Vagina (tissue), 2 donors: ENCODE results near the gene ZSCAN10.
"Not testable (repeated sequence)": the region's sequence is repeated elsewhere in the genome, so short reads cannot be mapped to it uniquely, and the experiment has no call there.

Experiments used
- CTCF ChIP-seq, 3 experiments: fragments of 450-650 bp in 2 of 3; fragments of 200-600 bp in 1 of 3; sonication (generic) in 1 of 3; IDR thresholded peaks; one replicate each; pipeline ENCODE4 v1.5.1; 2017 to 2019; ENCODE audit warnings: antibody characterized with exemption in 3 of 3, mild to moderate bottlenecking in 2 of 3, moderate library complexity in 2 of 3
- POLR2A ChIP-seq, 2 donors: fragments of 450-650 bp; IDR thresholded peaks; one replicate each; pipeline ENCODE4 v1.6.1; 2017; ENCODE audit warnings: antibody characterized with exemption in 2 of 2, mild to moderate bottlenecking in 2 of 2, moderate library complexity in 2 of 2

DNA sequence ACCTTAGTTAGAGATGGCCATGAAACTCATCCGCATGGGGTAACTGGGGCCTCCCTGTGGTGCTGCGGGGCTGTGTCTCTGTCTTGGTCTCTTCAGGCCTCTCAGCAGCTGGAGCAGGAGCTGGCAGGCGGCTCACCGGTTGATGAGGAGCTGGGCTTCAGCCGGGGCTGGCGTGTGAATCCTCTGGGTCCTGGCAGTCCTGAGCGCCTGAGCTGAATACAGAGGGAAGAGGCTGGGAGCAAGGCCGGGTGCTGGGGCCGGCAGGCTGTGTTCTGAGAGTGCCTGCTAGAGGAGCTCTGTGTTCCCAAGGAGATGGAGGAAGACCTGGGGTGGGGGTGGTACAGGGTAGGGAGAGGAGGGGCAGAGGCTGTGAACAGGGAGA lies 43.4 kb downstream of the ZSCAN10 start:
- TF ChIP-seq CTCF, POLR2A (IDR thresholded peaks at IDR 0.05): not testable (repeated sequence)
